Lung (tissue), 16 donors: ENCODE data around the gene COX6A1. TPM values are rescaled to one million over a fixed set of nuclear protein-coding genes. Genes with fewer than 3 reads are reported as not detected.

Source experiments
- ATAC-seq: fragments of 200-7000 bp; cut with Tn5 transposase; one replicate; pipeline ENCODE4 v1.9.1; 2020; ENCODE audit warnings: moderate number of reproducible peaks; ENCODE audit not compliant: insufficient read depth, low FRiP score
- DNase-seq, 3 donors: peaks; one replicate each; pipeline ENCODE4 v3.0.0-alpha.2; 2013 to 2017
- H3K27ac ChIP-seq, 2 donors: one replicate each; pipeline ENCODE4 v1.5.1; 2013; ENCODE audit warnings: mild to moderate bottlenecking in 2 of 2, moderate library complexity in 2 of 2, control low read depth in 1 of 2, inconsistent platforms in 1 of 2, low read depth in 1 of 2, low read length in 1 of 2
- H3K27me3 ChIP-seq, 3 donors: one replicate each; pipeline ENCODE4 v1.5.1; 2013; ENCODE audit warnings: low read length in 2 of 3; ENCODE audit not compliant: control insufficient read depth in 3 of 3, insufficient read depth in 3 of 3
- H3K36me3 ChIP-seq, 4 donors: one replicate each; pipeline ENCODE4 v1.5.1; 2013; ENCODE audit warnings: low read length in 4 of 4, mild to moderate bottlenecking in 1 of 4, moderate library complexity in 1 of 4; ENCODE audit not compliant: control insufficient read depth in 4 of 4, insufficient read depth in 4 of 4
- H3K4me1 ChIP-seq, 5 donors: one replicate each; pipeline ENCODE4 v1.5.1; 2013; ENCODE audit warnings: low read length in 5 of 5, mild to moderate bottlenecking in 2 of 5, moderate library complexity in 1 of 5; ENCODE audit not compliant: control insufficient read depth in 5 of 5, insufficient read depth in 5 of 5
- H3K4me3 ChIP-seq: one replicate; pipeline ENCODE4 v1.5.1; 2013; ENCODE audit warnings: mild to moderate bottlenecking, control low read depth, moderate library complexity
- H3K9ac ChIP-seq, 2 donors: one replicate each; pipeline ENCODE4 v1.5.1; 2013; ENCODE audit warnings: low read length in 2 of 2, control low read depth in 1 of 2; ENCODE audit not compliant: insufficient read depth in 1 of 2
- H3K9me3 ChIP-seq, 4 donors: one replicate each; pipeline ENCODE4 v1.5.1; 2013; ENCODE audit warnings: low read length in 3 of 4, mild to moderate bottlenecking in 1 of 4, moderate library complexity in 1 of 4; ENCODE audit not compliant: control insufficient read depth in 4 of 4, insufficient read depth in 3 of 4
- WGBS, 2 donors: extraction: QIAGEN DNeasy Blood & Tissue Kit; methylation state at CpG; one replicate each; pipeline ENCODE4 v1.1.7; 2013; 5-methylcytosine and 5-hydroxymethylcytosine counted together
- long read RNA-seq, 5 donors: transcript quantifications; one replicate each; lab custom pipeline, GENCODE V29; 2026
- polyA plus RNA-seq, 2 donors: library from polyadenylated mRNA; stranded (reverse); fragments of 200-250 nt; gene quantifications; one replicate each; pipeline ENCODE4 v1.2.1, GENCODE V29; 2013
- total RNA-seq, 2 donors: library from RNA; depleted of rRNA in 1 of 2; stranded (reverse); fragments of >200 nt in 1 of 2; gene quantifications; one replicate each; pipeline ENCODE4 v1.2.1, GENCODE V29; 2014 to 2021
- TF ChIP-seq, protein P1 (sequence below): IDR thresholded peaks from 2 replicates; pipeline ENCODE4 v1.5.1; 2012; ENCODE audit warnings: mild to moderate bottlenecking; ENCODE audit errors: control extremely low read depth, extremely low read depth
- donor health status: control.
- donor health status: control.
- donor health status: Bipolar disorder and iron deficiency.
- donor health status: healthy.
- donor health status: DM: yes; HTN: yes; CAD: no.

COX6A1 gene
- total RNA-seq (100 to 1,000 TPM; 211 to 370 TPM), polyA plus RNA-seq (1,000 to 10,000 TPM in 1 of 2 donors, 100 to 1,000 TPM in 1; 679 to 1,397 TPM)
- long read RNA-seq, donor 1, transcript COX6A1-202 (1 exons, 767 nt): minor isoform, 10 of 364 reads
- long read RNA-seq, donor 1, transcript COX6A1-201 (3 exons, 572 nt): major isoform, 342 of 364 reads
- long read RNA-seq, donor 1, transcript COX6A1-203 (2 exons, 572 nt): minor isoform, 5 of 364 reads
- long read RNA-seq, donor 1, partial matches to known transcripts: 7 of 364 reads
- long read RNA-seq, donor 1, other reads (novel, unspliced or antisense): 0 of 364 reads
- long read RNA-seq, donor 2, transcript COX6A1-202 (1 exons, 767 nt): minor isoform, 6 of 161 reads
- long read RNA-seq, donor 2, transcript COX6A1-201 (3 exons, 572 nt): major isoform, 153 of 161 reads
- long read RNA-seq, donor 2, partial matches to known transcripts: 0 of 161 reads
- long read RNA-seq, donor 2, other reads (novel, unspliced or antisense): 0 of 161 reads
- long read RNA-seq, donor 3, transcript COX6A1-202 (1 exons, 767 nt): minor isoform, 6 of 185 reads
- long read RNA-seq, donor 3, transcript COX6A1-201 (3 exons, 572 nt): major isoform, 175 of 185 reads
- long read RNA-seq, donor 3, partial matches to known transcripts: 0 of 185 reads
- long read RNA-seq, donor 3, other reads (novel, unspliced or antisense): 0 of 185 reads
- long read RNA-seq, donor 4, transcript COX6A1-201 (3 exons, 572 nt): major isoform, 151 of 171 reads
- long read RNA-seq, donor 4, transcript COX6A1-202 (1 exons, 767 nt): minor isoform, 10 of 171 reads
- long read RNA-seq, donor 4, partial matches to known transcripts: 8 of 171 reads
- long read RNA-seq, donor 4, other reads (novel, unspliced or antisense): 0 of 171 reads
- long read RNA-seq, donor 5, transcript COX6A1-202 (1 exons, 767 nt): minor isoform, 12 of 413 reads
- long read RNA-seq, donor 5, transcript COX6A1-201 (3 exons, 572 nt): major isoform, 381 of 413 reads
- long read RNA-seq, donor 5, transcript COX6A1-203 (2 exons, 572 nt): minor isoform, 9 of 413 reads
- long read RNA-seq, donor 5, partial matches to known transcripts: 6 of 413 reads
- long read RNA-seq, donor 5, other reads (novel, unspliced or antisense): 5 of 413 reads

DNA sequence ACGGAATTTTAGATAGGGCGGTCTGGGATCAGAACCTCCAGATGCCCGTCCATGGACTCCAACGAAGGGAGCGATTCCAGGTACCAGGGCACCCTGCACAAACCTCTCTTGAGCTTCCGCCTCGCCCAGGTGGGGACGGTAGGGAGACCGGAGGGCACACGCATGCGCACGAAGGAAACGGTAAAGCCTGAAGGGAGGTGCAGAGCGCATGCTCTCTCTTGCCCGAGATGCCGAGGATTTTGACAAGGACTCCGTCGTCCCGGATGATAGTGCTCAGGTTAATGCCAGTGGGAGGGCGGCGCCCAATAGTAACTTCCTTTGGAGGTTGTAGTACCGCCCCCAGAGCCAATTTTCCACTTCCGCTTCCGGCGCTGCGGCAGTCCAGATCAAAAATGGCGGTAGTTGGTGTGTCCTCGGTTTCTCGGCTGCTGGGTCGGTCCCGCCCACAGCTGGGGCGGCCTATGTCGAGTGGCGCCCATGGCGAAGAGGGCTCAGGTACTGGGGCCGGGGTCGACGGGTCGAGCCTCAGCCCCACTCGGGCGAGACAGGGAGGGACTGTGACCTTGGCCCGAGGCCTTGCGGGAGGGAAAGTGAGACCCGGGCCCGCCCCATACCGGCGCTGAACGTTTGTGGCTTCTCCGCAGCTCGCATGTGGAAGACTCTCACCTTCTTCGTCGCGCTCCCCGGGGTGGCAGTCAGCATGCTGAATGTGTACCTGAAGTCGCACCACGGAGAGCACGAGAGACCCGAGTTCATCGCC lies at the start of gene COX6A1:
Gene COX6A1 (plus strand): TSS at position 379 of the 760 bp plus-strand sequence. CDS start 14 bp downstream, at position 393.
- H3K4me3 ChIP-seq: peak within 1 kb of the TSS; percentile 72
- ATAC-seq (peak; percentile 95), DNase-seq (peak; percentile 94 to 98 (median 96))
- WGBS, 2 donors: 0% methylated on average over 58 to 59 of the region's 59 CpGs
- no peaks in the 10 kb centered on the region for H3K27me3 ChIP-seq
- no peaks in the 10 kb centered on the region for H3K9me3 ChIP-seq
- TF ChIP-seq, protein P1, sequence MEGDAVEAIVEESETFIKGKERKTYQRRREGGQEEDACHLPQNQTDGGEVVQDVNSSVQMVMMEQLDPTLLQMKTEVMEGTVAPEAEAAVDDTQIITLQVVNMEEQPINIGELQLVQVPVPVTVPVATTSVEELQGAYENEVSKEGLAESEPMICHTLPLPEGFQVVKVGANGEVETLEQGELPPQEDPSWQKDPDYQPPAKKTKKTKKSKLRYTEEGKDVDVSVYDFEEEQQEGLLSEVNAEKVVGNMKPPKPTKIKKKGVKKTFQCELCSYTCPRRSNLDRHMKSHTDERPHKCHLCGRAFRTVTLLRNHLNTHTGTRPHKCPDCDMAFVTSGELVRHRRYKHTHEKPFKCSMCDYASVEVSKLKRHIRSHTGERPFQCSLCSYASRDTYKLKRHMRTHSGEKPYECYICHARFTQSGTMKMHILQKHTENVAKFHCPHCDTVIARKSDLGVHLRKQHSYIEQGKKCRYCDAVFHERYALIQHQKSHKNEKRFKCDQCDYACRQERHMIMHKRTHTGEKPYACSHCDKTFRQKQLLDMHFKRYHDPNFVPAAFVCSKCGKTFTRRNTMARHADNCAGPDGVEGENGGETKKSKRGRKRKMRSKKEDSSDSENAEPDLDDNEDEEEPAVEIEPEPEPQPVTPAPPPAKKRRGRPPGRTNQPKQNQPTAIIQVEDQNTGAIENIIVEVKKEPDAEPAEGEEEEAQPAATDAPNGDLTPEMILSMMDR: no peak
- H3K9ac ChIP-seq: peak within 1 kb of the TSS in 1 of 2 donors; percentile 67
- H3K36me3 ChIP-seq: peaks cover 0 to 15% (median 4%) of the 10 kb centered on the region in 4 donors
- peaks cover 3 to 7% (median 6%) of the 10 kb centered on the region in 5 donors for H3K4me1 ChIP-seq
- H3K27ac ChIP-seq: peak within 1 kb of the TSS; percentile 81 to 82

DNA sequence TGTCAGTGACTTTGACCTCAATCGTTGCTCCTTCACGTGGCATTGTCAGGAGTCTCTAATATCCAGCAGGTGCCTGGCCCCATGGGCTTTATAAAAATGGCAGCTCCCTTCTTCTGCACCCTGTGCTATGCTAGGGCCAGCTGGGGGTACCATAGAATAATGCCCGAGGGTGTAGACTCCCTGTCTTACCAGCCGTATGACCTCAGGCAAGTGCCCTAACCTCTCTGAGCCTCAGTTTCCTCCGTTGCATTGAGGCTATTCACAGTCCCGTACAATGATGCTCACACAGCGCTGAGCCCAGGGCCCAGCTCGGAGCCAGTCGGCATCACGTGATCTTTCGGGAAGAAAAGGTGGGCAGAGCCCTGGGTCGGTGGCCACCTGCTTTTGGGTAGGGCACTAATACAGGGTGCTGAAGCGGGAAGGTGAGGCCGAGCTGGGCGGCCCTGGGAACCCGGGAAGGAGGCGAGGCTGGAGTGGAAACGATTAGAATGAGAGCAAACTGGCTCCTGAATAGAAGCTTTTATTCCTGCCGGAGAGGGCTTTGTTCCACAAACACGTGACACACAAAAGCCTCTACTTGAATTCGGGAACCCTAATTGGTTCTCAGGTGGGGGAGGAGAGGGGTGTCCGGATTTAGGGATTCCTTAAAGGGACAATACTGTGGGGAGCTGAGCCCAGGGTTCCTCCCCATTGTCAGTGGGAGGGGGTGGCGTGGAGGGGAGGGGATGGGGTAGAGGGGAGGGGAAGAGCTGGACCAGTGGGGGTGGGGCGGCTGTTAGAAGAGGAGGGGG lies 49.0 kb upstream of the COX6A1 start:
- H3K27ac ChIP-seq: no peak overlapping the region
- ATAC-seq: no peak
- H3K4me1 ChIP-seq: peaks cover 0 to 2% (median 0%) of the 10 kb centered on the region in 5 donors
- H3K9ac ChIP-seq: no peak overlapping the region
- 11% methylated on average over 24 of the region's 24 CpGs for WGBS, 2 donors
- peaks cover 0 to 4% (median 0%) of the 10 kb centered on the region in 4 donors for H3K9me3 ChIP-seq
- no peaks in the 10 kb centered on the region for H3K36me3 ChIP-seq
- TF ChIP-seq, protein P1: no peak
- H3K27me3 ChIP-seq: peaks cover 0 to 6% (median 2%) of the 10 kb centered on the region in 3 donors
- DNase-seq: peak; percentile 47 to 65 (median 50)
- H3K4me3 ChIP-seq: no peak overlapping the region
